SU-DHL-6 (cell line): Measurements from ENCODE around the gene PTPRA.

Experiments used
- CTCF ChIP-seq: fragments of 200-600 bp; sonication (generic); IDR thresholded peaks from one replicate; pipeline ENCODE4 v1.5.1; 2017; ENCODE audit warnings: antibody characterized with exemption, mild to moderate bottlenecking, low read length, moderate library complexity; ENCODE audit not compliant: insufficient read depth, poor library complexity, severe bottlenecking
- EZH2phosphoT487 ChIP-seq: fragments of 200-600 bp; sonication (generic), shearing (Covaris generic); conservative IDR thresholded peaks from 2 replicates; pipeline ENCODE4 v1.6.1; 2018; ENCODE audit warnings: mild to moderate bottlenecking, antibody characterized with exemption, low read length, moderate library complexity, mixed read lengths

- TF ChIP-seq CTCF (no peak), EZH2phosphoT487 (no peak)
These were observed 69.2 kb downstream of the PTPRA start for GRCh38 chr20:2942439-2942838.
